LNCaP clone FGC (cell line): ENCODE measurements around the gene DRD4.

Source experiments
- DNase-seq: peaks from one replicate; pipeline ENCODE4 v3.0.0-alpha.2; 2011; ENCODE audit warnings: low read depth
- H3K4me3 ChIP-seq: 2 replicates; pipeline ENCODE4 v1.5.1; 2011; ENCODE audit warnings: mild to moderate bottlenecking, low read depth, low read length, control low read depth
- TF ChIP-seq, protein P1 (sequence below): IDR thresholded peaks from 2 replicates; pipeline ENCODE4 v1.5.1; 2012; ENCODE audit warnings: mild to moderate bottlenecking; ENCODE audit not compliant: control insufficient read depth, insufficient read depth; ENCODE audit errors: extremely low read depth

Gene DRD4

DNA sequence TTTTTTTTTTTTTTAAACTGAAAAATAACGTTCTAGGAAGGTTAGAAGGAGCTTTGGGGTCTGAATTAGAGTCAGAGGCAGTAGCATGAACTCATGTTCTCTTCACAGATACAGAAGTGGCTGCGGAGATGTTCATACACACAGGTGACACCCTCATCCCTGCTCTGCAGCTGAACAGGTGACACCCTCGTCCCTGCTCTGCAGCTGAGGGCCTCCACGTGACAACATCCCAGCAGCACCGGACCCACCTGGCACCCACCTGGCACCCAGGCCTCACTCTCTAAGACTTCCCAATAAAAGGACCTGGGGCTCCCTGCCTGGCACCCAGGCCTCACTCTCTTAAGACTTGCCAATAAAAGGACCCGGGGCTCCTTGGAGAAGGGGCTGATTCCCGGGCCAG, 19.8 kb downstream of the DRD4 start:
- no peak overlapping the region for H3K4me3 ChIP-seq
- TF ChIP-seq, protein P1, sequence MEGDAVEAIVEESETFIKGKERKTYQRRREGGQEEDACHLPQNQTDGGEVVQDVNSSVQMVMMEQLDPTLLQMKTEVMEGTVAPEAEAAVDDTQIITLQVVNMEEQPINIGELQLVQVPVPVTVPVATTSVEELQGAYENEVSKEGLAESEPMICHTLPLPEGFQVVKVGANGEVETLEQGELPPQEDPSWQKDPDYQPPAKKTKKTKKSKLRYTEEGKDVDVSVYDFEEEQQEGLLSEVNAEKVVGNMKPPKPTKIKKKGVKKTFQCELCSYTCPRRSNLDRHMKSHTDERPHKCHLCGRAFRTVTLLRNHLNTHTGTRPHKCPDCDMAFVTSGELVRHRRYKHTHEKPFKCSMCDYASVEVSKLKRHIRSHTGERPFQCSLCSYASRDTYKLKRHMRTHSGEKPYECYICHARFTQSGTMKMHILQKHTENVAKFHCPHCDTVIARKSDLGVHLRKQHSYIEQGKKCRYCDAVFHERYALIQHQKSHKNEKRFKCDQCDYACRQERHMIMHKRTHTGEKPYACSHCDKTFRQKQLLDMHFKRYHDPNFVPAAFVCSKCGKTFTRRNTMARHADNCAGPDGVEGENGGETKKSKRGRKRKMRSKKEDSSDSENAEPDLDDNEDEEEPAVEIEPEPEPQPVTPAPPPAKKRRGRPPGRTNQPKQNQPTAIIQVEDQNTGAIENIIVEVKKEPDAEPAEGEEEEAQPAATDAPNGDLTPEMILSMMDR = no peak
- DNase-seq = no peak

- TF ChIP-seq, protein P1 = no peak
- DNase-seq = no peak
- no peak overlapping the region for H3K4me3 ChIP-seq
Observed at GRCh38 chr11:657691-658126, 20.6 kb downstream of the DRD4 start.

DNA sequence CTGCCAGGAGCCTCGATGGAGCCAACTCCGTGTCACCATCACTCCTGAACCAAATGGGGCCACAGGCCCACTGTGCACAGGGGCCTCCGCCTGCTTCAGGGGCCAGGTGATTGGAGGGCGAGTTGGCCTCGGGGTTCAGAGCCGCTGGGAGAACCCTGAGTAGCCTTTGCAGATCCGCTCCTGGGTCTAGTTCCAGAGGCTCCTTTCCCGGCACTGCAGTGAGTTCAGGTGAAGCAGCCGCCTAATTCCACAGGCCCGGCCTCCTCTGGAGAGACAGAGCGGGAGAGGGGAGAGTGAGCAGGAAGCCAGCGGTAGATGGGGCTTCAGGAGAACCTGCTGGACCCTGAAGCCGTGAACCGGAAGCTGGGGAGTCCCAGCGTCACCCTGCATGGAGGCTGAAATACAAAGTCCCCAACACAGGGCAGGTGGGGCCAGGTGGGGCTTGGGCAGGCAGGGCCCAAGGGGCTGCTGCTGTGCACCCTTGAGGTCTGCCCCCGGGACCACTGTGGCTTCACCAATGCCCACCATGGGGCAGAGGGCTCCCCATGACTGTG, 22.5 kb downstream of the DRD4 start:
- DNase-seq = no peak
- TF ChIP-seq, protein P1 = no peak
- no peak overlapping the region for H3K4me3 ChIP-seq

DNA sequence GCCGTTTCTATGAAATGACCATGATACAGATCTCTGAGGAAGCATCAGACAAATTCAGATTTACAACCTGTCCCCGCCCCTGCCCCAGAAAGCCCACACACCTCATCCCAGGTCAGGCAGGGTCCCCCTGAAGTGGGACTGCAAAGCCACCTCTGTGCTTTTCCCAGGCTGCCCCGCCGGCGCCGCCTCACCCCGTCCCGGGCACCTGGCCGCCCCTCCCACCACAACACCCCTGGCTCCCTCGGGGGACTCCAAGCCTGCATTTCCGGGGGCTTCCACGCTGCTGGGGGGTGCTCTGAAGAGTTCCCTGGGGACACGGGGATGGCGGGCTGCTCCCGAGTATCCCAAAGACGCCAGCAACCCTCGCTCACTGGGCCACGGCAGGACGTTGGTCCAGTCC, 23.2 kb downstream of the DRD4 start:
- no peak for DNase-seq
- TF ChIP-seq, protein P1 = no peak
- H3K4me3 ChIP-seq = no peak overlapping the region

DNA sequence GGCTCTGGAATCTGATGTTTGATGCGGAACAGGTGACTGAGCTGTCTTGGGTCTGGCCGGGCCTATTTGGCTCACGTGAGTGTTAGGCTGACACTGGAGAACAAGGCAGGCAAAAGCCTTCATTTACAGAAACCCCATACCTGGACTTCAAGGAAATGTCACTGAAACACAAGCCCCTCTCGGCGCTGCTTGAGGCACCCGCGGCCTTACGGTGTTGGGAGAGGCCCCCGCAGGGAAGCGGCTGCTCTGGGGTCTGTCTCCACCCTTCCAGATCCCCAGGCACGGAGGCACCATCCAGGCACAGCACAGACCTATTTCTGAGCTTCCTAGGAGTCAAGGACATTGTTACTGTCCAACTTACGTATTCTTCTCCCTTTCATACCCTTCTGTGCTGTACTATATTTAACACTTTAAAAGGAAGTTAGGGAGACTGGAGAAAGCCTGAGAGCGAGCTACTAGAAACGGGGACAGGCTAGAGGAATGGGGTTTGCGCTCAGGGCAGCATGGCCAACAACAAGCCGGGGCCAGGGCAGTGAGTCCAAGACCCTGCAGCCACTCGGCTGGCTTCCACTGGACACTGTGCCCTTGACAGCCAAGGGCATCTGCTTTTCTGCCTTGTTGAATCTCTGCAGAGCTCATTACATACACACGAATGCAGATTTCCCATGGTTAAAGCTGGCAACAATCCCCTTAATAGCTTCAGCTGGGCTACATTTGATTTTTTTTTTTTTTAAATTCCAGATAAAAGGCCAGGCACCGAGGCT, 23.8 kb downstream of the DRD4 start:
- no peak for DNase-seq
- H3K4me3 ChIP-seq = no peak overlapping the region
- TF ChIP-seq, protein P1 = no peak

- TF ChIP-seq, protein P1 = peak; percentile 85
- H3K4me3 ChIP-seq = no peak overlapping the region
- no peak for DNase-seq
Observed at GRCh38 chr11:662689-663274, 25.7 kb downstream of the DRD4 start.
